HCT116 (cell line): Measurements from ENCODE around the gene ACO2. TPM values are rescaled to one million over a fixed set of nuclear protein-coding genes. Genes with fewer than 3 reads are reported as not detected.

Source experiments
- ATAC-seq: fragments of 200-7000 bp; cut with Tn5 transposase; 2 replicates; pipeline ENCODE4 v1.9.1; 2020; ENCODE audit warnings: mild to moderate bottlenecking, moderate library complexity
- BruUV-seq: library from RNA; stranded (reverse); fragments of 400-500 nt; replicated peaks from 2 replicates; lab custom pipeline; 2021; lab: Mats Ljungman, UMichigan
- CTCF ChIA-PET: fragments of 300-600 bp; sonication (Branson Sonifier 250); formaldehyde crosslinking; loops from one replicate; lab custom pipeline; 2021; ENCODE audit warnings: antibody characterized with exemption; lab: Charles Lee
- POLR2A ChIA-PET: fragments of 300-600, 350-600 bp; sonication (Branson Sonifier 250); formaldehyde crosslinking; loops from one replicate; lab custom pipeline; 2021; ENCODE audit warnings: antibody characterized with exemption; lab: Charles Lee
- RAD21 ChIA-PET, 2 experiments: fragments of 300-600 bp; sonication (Branson Sonifier 250); formaldehyde crosslinking; loops; one replicate each; lab custom pipeline; 2023; ENCODE audit warnings: low total read pairs in 2 of 2; ENCODE audit not compliant: uncharacterized antibody in 2 of 2, unreplicated experiment in 2 of 2, low non-redundant PET in 1 of 2; lab: Charles Lee
- DNase-seq: peaks from one replicate; pipeline ENCODE4 v3.0.0-alpha.2; 2010; ENCODE audit warnings: low read depth, low spot score
- H2AFZ ChIP-seq: fragments of 200-600 bp; shearing (Covaris generic), sonication (generic); 2 replicates; pipeline ENCODE4 v1.6.1; 2017; ENCODE audit warnings: low read depth, mixed run types, mixed read lengths, antibody characterized with exemption, low read length; ENCODE audit not compliant: poor library complexity, severe bottlenecking
- H3K27ac ChIP-seq: 2 replicates; pipeline ENCODE4 v1.5.1; 2012; ENCODE audit warnings: low read depth, low read length
- H3K27me3 ChIP-seq: fragments of 200-600 bp; sonication (generic); 2 replicates; pipeline ENCODE4 v1.6.1; 2016; ENCODE audit warnings: mixed run types, low read length, mixed read lengths; ENCODE audit not compliant: insufficient read depth
- H3K36me3 ChIP-seq, 2 experiments: fragments of 200-500 bp in 1 of 2; fragments of 200-600 bp in 1 of 2; sonication (Bioruptor generic) in 1 of 2; sonication (generic) in 1 of 2; 2 replicates each; pipeline versions ENCODE4 v1.5.1 to v1.6.1; 2014 to 2016; ENCODE audit warnings: low read length in 2 of 2, inconsistent platforms in 1 of 2, mixed read lengths in 1 of 2, mixed run types in 1 of 2; ENCODE audit not compliant: insufficient read depth in 2 of 2, control insufficient read depth in 1 of 2
- H3K4me1 ChIP-seq, 2 experiments: fragments of 200-600 bp in 1 of 2; sonication (generic) in 1 of 2; 2 replicates each; pipeline versions ENCODE4 v1.5.1 to v1.6.1; 2012 to 2017; ENCODE audit warnings: low read length in 2 of 2, inconsistent platforms in 1 of 2, mild to moderate bottlenecking in 1 of 2, mixed read lengths in 1 of 2, mixed run types in 1 of 2, moderate library complexity in 1 of 2; ENCODE audit not compliant: insufficient read depth in 2 of 2, control insufficient read depth in 1 of 2
- H3K4me2 ChIP-seq: fragments of 200-600 bp; sonication (generic); 2 replicates; pipeline ENCODE4 v1.6.1; 2017; ENCODE audit warnings: mixed run types, low read length, mixed read lengths
- H3K4me3 ChIP-seq, 2 experiments: fragments of 200-600 bp in 1 of 2; sonication (generic) in 1 of 2; replicated peaks in 1 of 2; 2 replicates each; pipeline ENCODE4 v1.5.1; 2011 to 2016; ENCODE audit warnings: low read length in 2 of 2, control low read depth in 1 of 2, low read depth in 1 of 2, mild to moderate bottlenecking in 1 of 2, mixed read lengths in 1 of 2, mixed run types in 1 of 2
- H3K79me2 ChIP-seq: fragments of 200-600 bp; sonication (generic); 2 replicates; pipeline ENCODE4 v1.6.1; 2017; ENCODE audit warnings: mild to moderate bottlenecking, mixed run types, low read length, moderate library complexity, mixed read lengths; ENCODE audit not compliant: insufficient read depth
- H3K9ac ChIP-seq: fragments of 200-600 bp; sonication (generic); 2 replicates; pipeline ENCODE4 v1.6.1; 2016; ENCODE audit warnings: low read length, mixed read lengths
- H3K9me2 ChIP-seq: fragments of 200-600 bp; sonication (generic), shearing (Covaris generic); 2 replicates; pipeline ENCODE4 v1.6.1; 2017; ENCODE audit warnings: mixed run types, mild to moderate bottlenecking, moderate library complexity; ENCODE audit not compliant: insufficient read depth
- H3K9me3 ChIP-seq, 2 experiments: fragments of 200-500 bp in 1 of 2; fragments of 200-600 bp in 1 of 2; sonication (Bioruptor generic) in 1 of 2; sonication (generic) in 1 of 2; 2 replicates each; pipeline ENCODE4 v1.6.1; 2014 to 2017; ENCODE audit warnings: low read length in 2 of 2, mixed read lengths in 2 of 2, inconsistent platforms in 1 of 2, low read depth in 1 of 2, mild to moderate bottlenecking in 1 of 2, mixed run types in 1 of 2, moderate library complexity in 1 of 2; ENCODE audit not compliant: control insufficient read depth in 1 of 2, insufficient read depth in 1 of 2
- H4K20me1 ChIP-seq: fragments of 200-600 bp; sonication (generic), shearing (Covaris generic); 2 replicates; pipeline ENCODE4 v1.6.1; 2017; ENCODE audit warnings: mixed run types, mild to moderate bottlenecking, moderate library complexity; ENCODE audit not compliant: insufficient read depth
- CBX3 ChIP-seq: IDR thresholded peaks from 2 replicates; pipeline ENCODE4 v1.6.1; 2012; ENCODE audit warnings: low read depth
- CEBPB ChIP-seq: IDR thresholded peaks from 2 replicates; pipeline ENCODE4 v1.6.1; 2012; ENCODE audit warnings: low read depth
- EZH2 ChIP-seq: fragments of 200-600 bp; sonication (generic); IDR thresholded peaks from 2 replicates; pipeline ENCODE4 v1.6.1; 2017; ENCODE audit warnings: antibody characterized with exemption, mixed run types
- EZH2phosphoT487 ChIP-seq: fragments of 200-600 bp; IDR thresholded peaks from 2 replicates; pipeline ENCODE4 v1.6.1; 2018; ENCODE audit warnings: antibody characterized with exemption, borderline replicate concordance
- FOSL1 ChIP-seq: IDR thresholded peaks from 2 replicates; pipeline ENCODE4 v1.6.1; 2012; ENCODE audit warnings: low read depth
- JUND ChIP-seq: IDR thresholded peaks from 2 replicates; pipeline ENCODE4 v1.6.1; 2012
- POLR2A ChIP-seq: IDR thresholded peaks from 2 replicates; pipeline ENCODE4 v1.7.0; 2011; ENCODE audit warnings: borderline replicate concordance; ENCODE audit not compliant: insufficient read depth, insufficient read length; ENCODE audit errors: extremely low read depth
- POLR2AphosphoS5 ChIP-seq: IDR thresholded peaks from 2 replicates; pipeline ENCODE4 v1.6.1; 2011; ENCODE audit warnings: mild to moderate bottlenecking, low read depth, low read length, moderate library complexity
- intact Hi-C: fragments of 100-400 bp; cut with micrococcal nuclease; formaldehyde crosslinking; loops from 2 replicates; pipeline ENCODE4 v1.10.0; 2022
- total RNA-seq: library from RNA; stranded (reverse); gene quantifications from one replicate; pipeline ENCODE4 v1.2.1, GENCODE V29; 2021; ENCODE audit not compliant: unreplicated experiment
- TF ChIP-seq, protein P1 (sequence below): IDR thresholded peaks from 2 replicates; pipeline ENCODE4 v1.6.1; 2012; ENCODE audit warnings: low read depth

The ACO2 gene
- total RNA-seq, 1 experiment from 2014 or later = 108 TPM

GRCh38 chr22:41523464-41524221 lies 54.7 kb downstream of the ACO2 start:
- H3K9me3 ChIP-seq = no peaks in the 10 kb centered on the region
- H4K20me1 ChIP-seq = peaks cover 9% of the 10 kb centered on the region; the same call in 1 of the 2 replicates
- no peaks in the 10 kb centered on the region for H3K4me1 ChIP-seq
- H3K4me2 ChIP-seq = no peak overlapping the region
- ChIA-PET RAD21 (no interaction called here), CTCF (no interaction called here), POLR2A (no interaction called here)
- intact Hi-C loops = no loop called here
- H3K36me3 ChIP-seq = peaks cover 18 to 56% of the 10 kb centered on the region in 2 experiments
- no TSS peak for BruUV-seq
- no peak overlapping the region for H3K4me3 ChIP-seq
- H3K9ac ChIP-seq = no peak overlapping the region
- peak overlapping the region; percentile 55; the same call in 1 of the 2 replicates for H3K27ac ChIP-seq
- no peaks in the 10 kb centered on the region for H3K79me2 ChIP-seq
- H3K27me3 ChIP-seq = no peaks in the 10 kb centered on the region
- TF ChIP-seq CEBPB = no peak
- TF ChIP-seq EZH2 = no peak
- TF ChIP-seq, protein P1, sequence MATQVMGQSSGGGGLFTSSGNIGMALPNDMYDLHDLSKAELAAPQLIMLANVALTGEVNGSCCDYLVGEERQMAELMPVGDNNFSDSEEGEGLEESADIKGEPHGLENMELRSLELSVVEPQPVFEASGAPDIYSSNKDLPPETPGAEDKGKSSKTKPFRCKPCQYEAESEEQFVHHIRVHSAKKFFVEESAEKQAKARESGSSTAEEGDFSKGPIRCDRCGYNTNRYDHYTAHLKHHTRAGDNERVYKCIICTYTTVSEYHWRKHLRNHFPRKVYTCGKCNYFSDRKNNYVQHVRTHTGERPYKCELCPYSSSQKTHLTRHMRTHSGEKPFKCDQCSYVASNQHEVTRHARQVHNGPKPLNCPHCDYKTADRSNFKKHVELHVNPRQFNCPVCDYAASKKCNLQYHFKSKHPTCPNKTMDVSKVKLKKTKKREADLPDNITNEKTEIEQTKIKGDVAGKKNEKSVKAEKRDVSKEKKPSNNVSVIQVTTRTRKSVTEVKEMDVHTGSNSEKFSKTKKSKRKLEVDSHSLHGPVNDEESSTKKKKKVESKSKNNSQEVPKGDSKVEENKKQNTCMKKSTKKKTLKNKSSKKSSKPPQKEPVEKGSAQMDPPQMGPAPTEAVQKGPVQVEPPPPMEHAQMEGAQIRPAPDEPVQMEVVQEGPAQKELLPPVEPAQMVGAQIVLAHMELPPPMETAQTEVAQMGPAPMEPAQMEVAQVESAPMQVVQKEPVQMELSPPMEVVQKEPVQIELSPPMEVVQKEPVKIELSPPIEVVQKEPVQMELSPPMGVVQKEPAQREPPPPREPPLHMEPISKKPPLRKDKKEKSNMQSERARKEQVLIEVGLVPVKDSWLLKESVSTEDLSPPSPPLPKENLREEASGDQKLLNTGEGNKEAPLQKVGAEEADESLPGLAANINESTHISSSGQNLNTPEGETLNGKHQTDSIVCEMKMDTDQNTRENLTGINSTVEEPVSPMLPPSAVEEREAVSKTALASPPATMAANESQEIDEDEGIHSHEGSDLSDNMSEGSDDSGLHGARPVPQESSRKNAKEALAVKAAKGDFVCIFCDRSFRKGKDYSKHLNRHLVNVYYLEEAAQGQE = no peak
- no peak for TF ChIP-seq FOSL1
- no peak for TF ChIP-seq POLR2A
- TF ChIP-seq EZH2phosphoT487 = no peak
- TF ChIP-seq CBX3 = no peak
- no peak for TF ChIP-seq POLR2AphosphoS5
- TF ChIP-seq JUND = no peak
- ATAC-seq (no peak), DNase-seq (no peak)
- no peak overlapping the region for H2AFZ ChIP-seq
- H3K9me2 ChIP-seq = no peaks in the 10 kb centered on the region
